H9 (cell line): ENCODE data around the gene MRPL27. TPM values are rescaled to one million over a fixed set of nuclear protein-coding genes. Genes with fewer than 3 reads are reported as not detected.

Experiments
- DNase-seq: peaks from one replicate; pipeline ENCODE4 v3.0.0-alpha.2; 2017
- H2AFZ ChIP-seq: one replicate; pipeline ENCODE4 v1.6.1; 2013; ENCODE audit warnings: mild to moderate bottlenecking, low read length, control low read depth, moderate library complexity
- H2AK5ac ChIP-seq: 2 replicates; pipeline ENCODE4 v1.6.1; 2013; ENCODE audit warnings: low read length, control low read depth, mixed read lengths; ENCODE audit not compliant: insufficient read length
- H2BK120ac ChIP-seq: one replicate; pipeline ENCODE4 v1.6.1; 2013; ENCODE audit warnings: low read depth, mild to moderate bottlenecking, low read length, control low read depth, inconsistent platforms; ENCODE audit not compliant: poor library complexity, severe bottlenecking
- H2BK12ac ChIP-seq: 2 replicates; pipeline ENCODE4 v1.6.1; 2013; ENCODE audit warnings: low read length, control low read depth, mixed read lengths, low read depth; ENCODE audit not compliant: insufficient read length
- H2BK15ac ChIP-seq: 2 replicates; pipeline ENCODE4 v1.6.1; 2013; ENCODE audit warnings: low read depth, low read length, control low read depth
- H2BK20ac ChIP-seq: one replicate; pipeline ENCODE4 v1.6.1; 2013; ENCODE audit warnings: low read depth, mild to moderate bottlenecking, low read length, control low read depth, inconsistent platforms; ENCODE audit not compliant: poor library complexity, severe bottlenecking
- H2BK5ac ChIP-seq: 2 replicates; pipeline ENCODE4 v1.6.1; 2013; ENCODE audit warnings: low read length, control low read depth, mixed read lengths; ENCODE audit not compliant: insufficient read length
- H3K14ac ChIP-seq: 2 replicates; pipeline ENCODE4 v1.6.1; 2013; ENCODE audit warnings: low read length, control low read depth; ENCODE audit not compliant: insufficient read depth
- H3K18ac ChIP-seq: 2 replicates; pipeline ENCODE4 v1.6.1; 2013; ENCODE audit warnings: low read depth, mild to moderate bottlenecking, mixed read lengths, low read length, control low read depth; ENCODE audit not compliant: insufficient read length
- H3K23ac ChIP-seq: 2 replicates; pipeline ENCODE4 v1.6.1; 2013; ENCODE audit warnings: low read length, control low read depth, mixed read lengths, low read depth; ENCODE audit not compliant: insufficient read length
- H3K23me2 ChIP-seq: 2 replicates; pipeline ENCODE4 v1.6.1; 2013; ENCODE audit warnings: low read depth, mild to moderate bottlenecking, mixed read lengths, low read length, control low read depth; ENCODE audit not compliant: insufficient read length, poor library complexity, severe bottlenecking
- H3K27ac ChIP-seq: 2 replicates; pipeline ENCODE4 v1.5.1; 2013; ENCODE audit warnings: low read length, control low read depth, mixed read lengths, low read depth; ENCODE audit not compliant: insufficient read length
- H3K27me3 ChIP-seq: 2 replicates; pipeline ENCODE4 v1.6.1; 2013; ENCODE audit warnings: low read length, control low read depth, inconsistent platforms; ENCODE audit not compliant: insufficient read depth
- H3K4ac ChIP-seq: 2 replicates; pipeline ENCODE4 v1.6.1; 2013; ENCODE audit warnings: low read depth, mild to moderate bottlenecking, control low read depth, inconsistent platforms, low read length, moderate library complexity
- H3K4me1 ChIP-seq: 2 replicates; pipeline ENCODE4 v1.6.1; 2013; ENCODE audit warnings: low read length, control low read depth, inconsistent platforms; ENCODE audit not compliant: insufficient read depth
- H3K4me2 ChIP-seq: 2 replicates; pipeline ENCODE4 v1.6.1; 2013; ENCODE audit warnings: low read length, control low read depth, mixed read lengths; ENCODE audit not compliant: insufficient read length, insufficient read depth
- H3K56ac ChIP-seq: 2 replicates; pipeline ENCODE4 v1.6.1; 2013; ENCODE audit warnings: low read depth, mild to moderate bottlenecking, mixed read lengths, low read length, control low read depth; ENCODE audit not compliant: insufficient read length
- H3K79me1 ChIP-seq: 2 replicates; pipeline ENCODE4 v1.6.1; 2013; ENCODE audit warnings: low read depth, mild to moderate bottlenecking, moderate library complexity, low read length, control low read depth, inconsistent platforms; ENCODE audit not compliant: insufficient read depth, poor library complexity, severe bottlenecking
- H3K79me2 ChIP-seq: 2 replicates; pipeline ENCODE4 v1.6.1; 2013; ENCODE audit warnings: low read length, control low read depth, inconsistent platforms; ENCODE audit not compliant: insufficient read depth
- H3K9ac ChIP-seq: 2 replicates; pipeline ENCODE4 v1.6.1; 2013; ENCODE audit warnings: low read length, control low read depth, mixed read lengths; ENCODE audit not compliant: insufficient read length; ENCODE audit errors: extremely low read depth
- H3K9me3 ChIP-seq: one replicate; pipeline ENCODE4 v1.6.1; 2013; ENCODE audit warnings: low read depth, low read length, inconsistent platforms; ENCODE audit not compliant: control insufficient read depth
- H3T11ph ChIP-seq: one replicate; pipeline ENCODE4 v1.6.1; 2013; ENCODE audit warnings: mild to moderate bottlenecking, low read length, control low read depth, inconsistent platforms
- H4K20me1 ChIP-seq: one replicate; pipeline ENCODE4 v1.6.1; 2013; ENCODE audit not compliant: control insufficient read depth, insufficient read length, insufficient read depth
- H4K5ac ChIP-seq: 2 replicates; pipeline ENCODE4 v1.6.1; 2013; ENCODE audit warnings: low read depth, mild to moderate bottlenecking, mixed read lengths, low read length, control low read depth; ENCODE audit not compliant: insufficient read length
- H4K8ac ChIP-seq: replicated peaks from 2 replicates; pipeline ENCODE4 v1.6.1; 2013; ENCODE audit warnings: low read length, control low read depth, mixed read lengths, low read depth; ENCODE audit not compliant: insufficient read length
- H4K91ac ChIP-seq: 2 replicates; pipeline ENCODE4 v1.6.1; 2013; ENCODE audit warnings: low read depth, mild to moderate bottlenecking, moderate library complexity, mixed read lengths, low read length, control low read depth; ENCODE audit not compliant: insufficient read length
- H3K27ac Mint-ChIP-seq, 3 experiments: 2 replicates in 2 of 3; 3 replicates in 1 of 3; pipeline ENCODE4 v1.8.0; 2020 to 2021; ENCODE audit warnings: mixed read lengths in 3 of 3, mild to moderate bottlenecking in 1 of 3, moderate library complexity in 1 of 3
- H3K27me3 Mint-ChIP-seq: 2 replicates; pipeline ENCODE4 v1.8.0; 2021; ENCODE audit warnings: low read depth, mild to moderate bottlenecking, moderate library complexity, mixed read lengths
- H3K36me3 Mint-ChIP-seq, 3 experiments: 2 replicates in 2 of 3; 3 replicates in 1 of 3; pipeline ENCODE4 v1.8.0; 2020 to 2021; ENCODE audit warnings: low read depth in 3 of 3, mixed read lengths in 3 of 3; ENCODE audit not compliant: insufficient read depth in 1 of 3
- H3K4me1 Mint-ChIP-seq, 2 experiments: 2 replicates each; pipeline ENCODE4 v1.8.0; 2020; ENCODE audit warnings: mixed read lengths in 2 of 2
- H3K4me3 Mint-ChIP-seq, 2 experiments: 2 replicates in 1 of 2; 3 replicates in 1 of 2; pipeline ENCODE4 v1.8.0; 2020 to 2021; ENCODE audit warnings: mild to moderate bottlenecking in 2 of 2, mixed read lengths in 2 of 2, moderate library complexity in 1 of 2
- H3K9me3 Mint-ChIP-seq, 2 experiments: 2 replicates in 1 of 2; 3 replicates in 1 of 2; pipeline ENCODE4 v1.8.0; 2020; ENCODE audit warnings: mild to moderate bottlenecking in 2 of 2, mixed read lengths in 2 of 2, moderate library complexity in 1 of 2
- CTCF ChIP-seq: fragments of 200-600 bp; sonication (generic); conservative IDR thresholded peaks from 3 replicates; pipeline ENCODE4 v1.8.0; 2021; ENCODE audit warnings: antibody characterized with exemption, mild to moderate bottlenecking
- WGBS: extraction: QIAGEN DNeasy Blood & Tissue Kit; methylation state at CpG from one replicate; pipeline ENCODE4 v1.1.7; 2013; ENCODE audit warnings: missing lambda C conversion rate, low lambda C conversion rate, mixed read lengths; ENCODE audit not compliant: insufficient read length; ENCODE audit errors: extremely low coverage; 5-methylcytosine and 5-hydroxymethylcytosine counted together
- total RNA-seq: library from RNA; stranded (reverse); gene quantifications from 2 replicates; pipeline ENCODE4 v1.2.1, GENCODE V29; 2021

Gene MRPL27
- total RNA-seq, 1 experiment from 2014 or later: 85.9 TPM

- Histone ChIP-seq H4K8ac (no peak overlapping the region), H2BK12ac (no peak overlapping the region), H2AK5ac (no peak overlapping the region), H4K5ac (no peak overlapping the region), H2AFZ (no peak overlapping the region), H2BK5ac (no peak overlapping the region), H4K20me1 (no peaks in the 10 kb centered on the region), H3T11ph (no peak overlapping the region), H3K79me1 (no peaks in the 10 kb centered on the region), H3K23me2 (no peaks in the 10 kb centered on the region), H3K4ac (no peak overlapping the region), H3K9ac (no peak overlapping the region), H4K91ac (no peak overlapping the region), H3K23ac (no peak overlapping the region), H3K9me3 (no peaks in the 10 kb centered on the region), H2BK15ac (no peak overlapping the region), H3K18ac (no peak overlapping the region), H3K4me2 (no peak overlapping the region), H3K27ac (no peak overlapping the region), H2BK20ac (no peak overlapping the region), H3K56ac (no peak overlapping the region), H3K79me2 (no peaks in the 10 kb centered on the region), H3K27me3 (no peaks in the 10 kb centered on the region), H3K4me1 (no peaks in the 10 kb centered on the region), H3K14ac (no peak overlapping the region), H2BK120ac (no peak overlapping the region)
- TF ChIP-seq CTCF: no peak
- no CpG with 5 or more reads among the region's 9 CpGs for WGBS
- H3K4me3 Mint-ChIP-seq: no peak overlapping the region
- H3K36me3 Mint-ChIP-seq: no peaks in the 10 kb centered on the region
- no peaks in the 10 kb centered on the region for H3K9me3 Mint-ChIP-seq
- peak overlapping the region in 1 of 3 experiments; percentile 92; a peak in 2 of 7 replicates for H3K27ac Mint-ChIP-seq
- H3K4me1 Mint-ChIP-seq: peaks cover 7 to 11% of the 10 kb centered on the region in 2 experiments
- peaks cover 5% of the 10 kb centered on the region for H3K27me3 Mint-ChIP-seq
- DNase-seq: no peak
Observed at GRCh38 chr17:50326831-50327364, 46.1 kb downstream of the MRPL27 start.
